ENCODE results near the gene CHDH. TPM values are rescaled to one million over a fixed set of nuclear protein-coding genes. Genes with fewer than 3 reads are reported as not detected.

CHDH gene
- total RNA-seq, 4 donors from 2014 or later, result 2.8 to 15.9 (median 9.7) TPM

DNA sequence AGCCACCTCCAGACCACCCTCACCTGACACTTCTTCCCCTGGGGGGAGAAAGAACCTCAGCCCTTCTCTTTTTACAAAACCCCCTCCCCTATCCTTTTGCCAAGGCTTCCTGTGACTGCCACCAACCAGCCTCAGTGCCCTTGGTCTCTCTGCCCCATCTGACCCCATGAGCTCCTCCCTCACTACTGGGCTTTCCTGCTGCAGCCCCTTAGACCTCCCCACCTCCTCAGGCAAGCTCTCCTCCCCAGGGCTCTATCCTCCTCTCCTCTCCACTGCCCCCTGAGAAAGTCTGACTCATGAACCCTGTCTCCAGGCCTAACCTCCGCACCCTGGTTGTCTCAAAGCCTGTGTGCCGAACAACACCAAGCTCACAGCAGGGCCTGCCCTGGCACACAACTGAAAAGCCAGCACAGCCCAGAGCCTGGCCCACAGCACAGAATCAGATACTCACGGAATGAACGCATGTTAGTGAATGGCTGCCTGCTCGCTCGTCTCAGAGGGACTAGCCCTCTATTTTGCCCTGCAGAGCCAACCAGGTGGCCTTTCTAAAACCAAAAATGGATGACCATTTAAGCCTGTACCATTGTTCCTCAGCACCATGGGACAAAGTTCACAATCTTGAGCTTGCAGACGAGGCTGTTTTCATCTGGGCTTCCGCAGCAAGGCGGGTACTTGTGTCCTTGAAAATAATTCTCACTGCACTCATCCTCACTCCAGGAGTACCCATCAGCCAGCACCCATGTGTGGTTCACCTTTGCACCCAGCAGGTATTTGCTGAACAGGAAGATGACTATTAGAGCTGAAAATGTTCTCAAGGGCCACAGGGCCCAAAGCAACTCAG lies 1.7 kb downstream of the CHDH start:
- WGBS, 2 donors, result 86 to 89% methylated on average over 9 of the region's 9 CpGs
- DNase-seq (ENCODE audit: low spot score in 2 of 2), result no peak
- Histone ChIP-seq H3K9me3 (no peaks in the 10 kb centered on the region), H3K4me3 (peak overlapping the region in 1 of 4 donors; percentile 64), H3K27ac (peak overlapping the region; percentile 56 to 92 (median 78)), H3K4me1 (peaks cover 0 to 36% (median 15%) of the 10 kb centered on the region in 4 donors), H3K27me3 (peaks cover 0 to 32% of the 10 kb centered on the region in 2 donors), H3K36me3 (no peaks in the 10 kb centered on the region)
- no peak for TF ChIP-seq EP300 (IDR thresholded peaks at IDR 0.05)
- TF ChIP-seq, protein P1, sequence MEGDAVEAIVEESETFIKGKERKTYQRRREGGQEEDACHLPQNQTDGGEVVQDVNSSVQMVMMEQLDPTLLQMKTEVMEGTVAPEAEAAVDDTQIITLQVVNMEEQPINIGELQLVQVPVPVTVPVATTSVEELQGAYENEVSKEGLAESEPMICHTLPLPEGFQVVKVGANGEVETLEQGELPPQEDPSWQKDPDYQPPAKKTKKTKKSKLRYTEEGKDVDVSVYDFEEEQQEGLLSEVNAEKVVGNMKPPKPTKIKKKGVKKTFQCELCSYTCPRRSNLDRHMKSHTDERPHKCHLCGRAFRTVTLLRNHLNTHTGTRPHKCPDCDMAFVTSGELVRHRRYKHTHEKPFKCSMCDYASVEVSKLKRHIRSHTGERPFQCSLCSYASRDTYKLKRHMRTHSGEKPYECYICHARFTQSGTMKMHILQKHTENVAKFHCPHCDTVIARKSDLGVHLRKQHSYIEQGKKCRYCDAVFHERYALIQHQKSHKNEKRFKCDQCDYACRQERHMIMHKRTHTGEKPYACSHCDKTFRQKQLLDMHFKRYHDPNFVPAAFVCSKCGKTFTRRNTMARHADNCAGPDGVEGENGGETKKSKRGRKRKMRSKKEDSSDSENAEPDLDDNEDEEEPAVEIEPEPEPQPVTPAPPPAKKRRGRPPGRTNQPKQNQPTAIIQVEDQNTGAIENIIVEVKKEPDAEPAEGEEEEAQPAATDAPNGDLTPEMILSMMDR (IDR thresholded peaks at IDR 0.05), result no peak
- no peak for TF ChIP-seq POLR2A (IDR thresholded peaks at IDR 0.05)

DNA sequence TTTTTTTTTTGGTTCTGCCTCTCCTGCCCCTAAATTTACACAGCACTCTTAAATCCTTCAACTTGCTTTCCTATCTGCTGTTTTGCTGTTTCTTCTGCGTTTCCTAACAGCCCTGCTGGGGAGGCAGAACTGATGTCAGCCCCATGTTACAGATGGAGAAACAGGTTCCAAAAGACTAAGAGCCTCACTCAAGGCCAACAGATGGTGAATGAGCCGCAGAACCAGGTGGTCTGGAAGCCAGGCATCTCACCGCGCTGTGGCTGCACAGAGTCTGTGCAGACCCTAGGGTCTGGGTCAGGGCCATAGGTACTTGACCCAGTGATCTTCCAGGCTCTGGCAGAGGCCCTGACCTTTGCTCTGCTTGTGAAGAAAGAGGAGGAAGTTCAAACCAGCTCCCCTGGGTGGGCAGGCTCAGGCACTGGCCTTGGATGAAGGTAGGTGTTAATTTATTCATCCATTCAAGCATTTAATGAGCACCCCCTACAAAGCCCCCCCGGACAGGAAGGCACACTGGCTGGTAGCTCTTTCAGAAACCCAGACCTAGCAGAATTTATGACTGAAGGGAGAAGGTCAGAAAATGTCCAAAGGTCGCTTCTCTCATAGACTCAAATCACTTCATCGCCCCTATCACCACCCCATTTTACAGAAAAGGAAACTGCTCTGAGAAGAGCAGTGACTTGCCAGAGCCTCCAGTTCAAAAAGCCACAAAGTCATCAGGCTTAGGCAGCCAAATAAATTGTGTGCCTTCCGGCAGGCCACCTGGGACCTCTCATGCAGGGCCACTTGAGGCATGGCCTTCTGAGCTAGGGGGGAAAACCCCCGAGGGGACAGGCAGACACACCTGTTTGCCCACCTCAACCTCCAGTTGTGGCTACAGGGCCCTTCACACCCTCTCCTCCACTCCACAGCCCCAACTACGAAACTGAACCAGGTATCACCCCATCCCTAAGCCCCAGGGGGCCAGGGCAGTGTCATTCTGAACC lies 2.7 kb downstream of the CHDH start:
- H3K27ac ChIP-seq, result peak overlapping the region; percentile 56 to 92 (median 78)
- H3K9me3 ChIP-seq, result no peaks in the 10 kb centered on the region
- peaks cover 0 to 5% (median 0%) of the 10 kb centered on the region in 3 donors for H3K36me3 ChIP-seq
- H3K4me3 ChIP-seq, result no peak overlapping the region
- DNase-seq (ENCODE audit: low spot score in 2 of 2), result no peak
- 74 to 81% methylated on average over 10 of the region's 10 CpGs for WGBS, 2 donors
- peaks cover 0 to 31% of the 10 kb centered on the region in 2 donors for H3K27me3 ChIP-seq
- peaks cover 0 to 36% (median 15%) of the 10 kb centered on the region in 4 donors for H3K4me1 ChIP-seq
- TF ChIP-seq EP300 (IDR thresholded peaks at IDR 0.05) (no peak), POLR2A (IDR thresholded peaks at IDR 0.05) (no peak)
- TF ChIP-seq, protein P1 (IDR thresholded peaks at IDR 0.05), result no peak

GRCh38 chr3:53842436-53843194 lies 3.6 kb downstream of the CHDH start:
- peaks cover 0 to 25% of the 10 kb centered on the region in 2 donors for H3K27me3 ChIP-seq
- DNase-seq (ENCODE audit: low spot score in 2 of 2), result peak; percentile 33 to 58
- TF ChIP-seq EP300 (IDR thresholded peaks at IDR 0.05) (peak in 1 of 2 donors; percentile 65), POLR2A (IDR thresholded peaks at IDR 0.05) (peak in 1 of 2 donors; percentile 16)
- TF ChIP-seq, protein P1 (IDR thresholded peaks at IDR 0.05), result peak in 4 of 5 experiments; percentile 28 to 62 (median 44)
- H3K27ac ChIP-seq, result peak overlapping the region; percentile 56 to 92 (median 78)
- H3K4me3 ChIP-seq, result no peak overlapping the region
- H3K4me1 ChIP-seq, result peaks cover 0 to 36% (median 15%) of the 10 kb centered on the region in 4 donors
- 41 to 54% methylated on average over 12 of the region's 12 CpGs for WGBS, 2 donors
- H3K9me3 ChIP-seq, result no peaks in the 10 kb centered on the region
- peaks cover 0 to 5% (median 0%) of the 10 kb centered on the region in 3 donors for H3K36me3 ChIP-seq

GRCh38 chr3:53841296-53841695 lies 4.9 kb downstream of the CHDH start:
- peaks cover 0 to 31% (median 9%) of the 10 kb centered on the region in 4 donors for H3K4me1 ChIP-seq
- peak overlapping the region in 1 of 4 donors; percentile 92 for H3K27ac ChIP-seq
- no peak overlapping the region for H3K4me3 ChIP-seq
- no peak for DNase-seq (ENCODE audit: low spot score in 2 of 2)
- H3K36me3 ChIP-seq, result peaks cover 0 to 5% (median 0%) of the 10 kb centered on the region in 3 donors
- WGBS, 2 donors, result 84 to 91% methylated on average over 5 of the region's 5 CpGs
- TF ChIP-seq POLR2A (IDR thresholded peaks at IDR 0.05), result no peak
- TF ChIP-seq, protein P1 (IDR thresholded peaks at IDR 0.05), result no peak
- no peak for TF ChIP-seq EP300 (IDR thresholded peaks at IDR 0.05)
- H3K9me3 ChIP-seq, result no peaks in the 10 kb centered on the region
- peaks cover 0 to 12% of the 10 kb centered on the region in 2 donors for H3K27me3 ChIP-seq
